Urothelium cell line (cell line): Measurements from ENCODE around the gene ARHGEF7.

Experiments used
- DNase-seq: peaks from one replicate; pipeline ENCODE4 v3.0.0; 2011; ENCODE audit warnings: low spot score, mixed read lengths
- FAIRE-seq: peaks from 2 replicates; lab custom pipeline; 2011; peaks lifted over from hg19 to GRCh38; lab: Jason Lieb, UNC

ARHGEF7 gene

GRCh38 chr13:111165241-111166010 is 50.3 kb downstream of the ARHGEF7 start:
- DNase-seq (no peak), FAIRE-seq (no peak)

GRCh38 chr13:111166882-111167675 is 52.0 kb downstream of the ARHGEF7 start:
- DNase-seq (no peak), FAIRE-seq (no peak)

GRCh38 chr13:111168107-111168506 is 53.0 kb downstream of the ARHGEF7 start:
- no peak for FAIRE-seq
- DNase-seq, result no peak

GRCh38 chr13:111171112-111171511 is 56.0 kb downstream of the ARHGEF7 start:
- FAIRE-seq (no peak), DNase-seq (no peak)

- no peak for DNase-seq
- FAIRE-seq, result no peak
Measured at GRCh38 chr13:111171629-111172028, 56.5 kb downstream of the ARHGEF7 start.

- no peak for FAIRE-seq
- no peak for DNase-seq
Measured at GRCh38 chr13:111174377-111175114, 59.4 kb downstream of the ARHGEF7 start.

GRCh38 chr13:111175372-111175771 is 60.3 kb downstream of the ARHGEF7 start:
- FAIRE-seq (no peak), DNase-seq (no peak)

GRCh38 chr13:111175935-111176334 is 60.8 kb downstream of the ARHGEF7 start:
- no peak for FAIRE-seq
- no peak for DNase-seq

GRCh38 chr13:111176421-111176820 is 61.3 kb downstream of the ARHGEF7 start:
- no peak for FAIRE-seq
- no peak for DNase-seq

- FAIRE-seq, result no peak
- DNase-seq, result no peak
Measured at GRCh38 chr13:111177081-111177711, 62.1 kb downstream of the ARHGEF7 start.

GRCh38 chr13:111177921-111178320 is 62.8 kb downstream of the ARHGEF7 start:
- no peak for DNase-seq
- no peak for FAIRE-seq

- no peak for FAIRE-seq
Measured at GRCh38 chr13:111178402-111178801, 63.3 kb downstream of the ARHGEF7 start.

GRCh38 chr13:111179908-111180760 is 65.0 kb downstream of the ARHGEF7 start:
- DNase-seq (no peak), FAIRE-seq (no peak)

More at GRCh38 chr13:111178402-111178801, 63.3 kb downstream of the ARHGEF7 start:
- no peak for DNase-seq

- FAIRE-seq (no peak), DNase-seq (no peak)
Measured at GRCh38 chr13:111181977-111182376, 66.9 kb downstream of the ARHGEF7 start.

GRCh38 chr13:111183087-111183645 is 68.1 kb downstream of the ARHGEF7 start:
- no peak for FAIRE-seq
- no peak for DNase-seq

GRCh38 chr13:111183959-111184358 is 68.8 kb downstream of the ARHGEF7 start:
- DNase-seq (no peak), FAIRE-seq (no peak)

- FAIRE-seq (no peak), DNase-seq (no peak)
Measured at GRCh38 chr13:111184458-111185401, 69.6 kb downstream of the ARHGEF7 start.

GRCh38 chr13:111186305-111186935 is 71.3 kb downstream of the ARHGEF7 start:
- DNase-seq (no peak), FAIRE-seq (no peak)
